SU-DHL-6 (cell line): ENCODE data around the gene ANO9.

Source experiments
- CTCF ChIP-seq: fragments of 200-600 bp; sonication (generic); IDR thresholded peaks from one replicate; pipeline ENCODE4 v1.5.1; 2017; ENCODE audit warnings: antibody characterized with exemption, mild to moderate bottlenecking, low read length, moderate library complexity; ENCODE audit not compliant: insufficient read depth, poor library complexity, severe bottlenecking
- EZH2phosphoT487 ChIP-seq: fragments of 200-600 bp; sonication (generic), shearing (Covaris generic); conservative IDR thresholded peaks from 2 replicates; pipeline ENCODE4 v1.6.1; 2018; ENCODE audit warnings: mild to moderate bottlenecking, antibody characterized with exemption, low read length, moderate library complexity, mixed read lengths

- no peak for TF ChIP-seq CTCF
- TF ChIP-seq EZH2phosphoT487, result no peak
These were observed 13.8 kb upstream of the ANO9 start for GRCh38 chr11:455566-456147.
